ENCODE measurements around the gene UBA7. TPM values are rescaled to one million over a fixed set of nuclear protein-coding genes. Genes with fewer than 3 reads are reported as not detected.

UBA7 gene
- total RNA-seq, 1 experiment from 2014 or later, result 1.2 TPM

DNA sequence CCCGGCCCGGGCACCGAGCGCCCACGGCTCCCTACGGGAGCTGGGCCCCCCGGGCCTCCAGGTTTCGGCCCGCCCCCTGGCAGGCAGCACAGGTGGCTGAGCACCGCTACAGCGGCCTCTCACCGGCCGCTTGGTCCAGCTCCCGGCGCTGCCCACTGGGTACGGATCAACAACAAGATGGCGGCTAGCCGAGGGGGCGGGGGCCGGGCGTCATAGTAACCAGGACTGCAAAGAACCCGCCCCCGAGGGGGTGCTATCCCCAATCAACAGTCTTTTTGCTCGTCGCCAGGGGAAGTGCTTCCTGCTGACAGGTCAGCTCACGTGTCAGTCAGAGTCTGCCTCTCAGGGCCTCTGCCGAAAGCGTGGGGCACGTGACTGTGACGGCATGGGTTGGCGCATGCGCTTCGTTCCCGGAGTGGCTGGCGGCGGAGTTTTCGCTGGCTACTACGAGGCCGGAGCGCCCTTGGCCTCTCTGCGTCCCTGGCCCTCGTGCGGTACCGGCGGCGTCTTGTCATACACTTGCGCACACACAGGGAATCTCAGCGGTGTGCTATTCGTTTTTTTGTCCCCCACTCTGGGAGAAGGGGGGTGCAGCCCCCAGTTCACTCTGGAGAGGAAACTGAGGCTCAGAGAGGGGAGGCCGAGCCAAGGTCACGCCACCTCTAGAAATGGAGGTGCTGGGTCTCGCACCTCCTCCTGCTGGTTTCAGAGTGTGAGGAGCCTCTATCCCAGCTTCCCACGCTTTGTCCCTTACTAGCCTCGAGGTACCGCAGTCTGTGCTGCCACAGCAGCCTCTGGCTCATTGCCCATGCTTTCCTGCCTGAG lies 27.2 kb downstream of the UBA7 start, which contains the start of gene IP6K1 (continued):
- TF ChIP-seq ZNF317 (CRISPR knock-in tag; IDR thresholded peaks at IDR 0.05; ENCODE audit: borderline replicate concordance, low read depth), result no peak
- TF ChIP-seq, protein P1, sequence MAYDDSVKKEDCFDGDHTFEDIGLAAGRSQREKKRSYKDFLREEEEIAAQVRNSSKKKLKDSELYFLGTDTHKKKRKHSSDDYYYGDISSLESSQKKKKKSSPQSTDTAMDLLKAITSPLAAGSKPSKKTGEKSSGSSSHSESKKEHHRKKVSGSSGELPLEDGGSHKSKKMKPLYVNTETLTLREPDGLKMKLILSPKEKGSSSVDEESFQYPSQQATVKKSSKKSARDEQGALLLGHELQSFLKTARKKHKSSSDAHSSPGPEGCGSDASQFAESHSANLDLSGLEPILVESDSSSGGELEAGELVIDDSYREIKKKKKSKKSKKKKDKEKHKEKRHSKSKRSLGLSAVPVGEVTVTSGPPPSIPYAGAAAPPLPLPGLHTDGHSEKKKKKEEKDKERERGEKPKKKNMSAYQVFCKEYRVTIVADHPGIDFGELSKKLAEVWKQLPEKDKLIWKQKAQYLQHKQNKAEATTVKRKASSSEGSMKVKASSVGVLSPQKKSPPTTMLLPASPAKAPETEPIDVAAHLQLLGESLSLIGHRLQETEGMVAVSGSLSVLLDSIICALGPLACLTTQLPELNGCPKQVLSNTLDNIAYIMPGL (CRISPR knock-in tag; IDR thresholded peaks at IDR 0.05), result 0 out of 2 replicates have a peak, but pooled peaks have one; percentile 51
- no peak for TF ChIP-seq ELF4 (CRISPR knock-in tag; IDR thresholded peaks at IDR 0.05; ENCODE audit: low read depth)
- TF ChIP-seq, protein P2, sequence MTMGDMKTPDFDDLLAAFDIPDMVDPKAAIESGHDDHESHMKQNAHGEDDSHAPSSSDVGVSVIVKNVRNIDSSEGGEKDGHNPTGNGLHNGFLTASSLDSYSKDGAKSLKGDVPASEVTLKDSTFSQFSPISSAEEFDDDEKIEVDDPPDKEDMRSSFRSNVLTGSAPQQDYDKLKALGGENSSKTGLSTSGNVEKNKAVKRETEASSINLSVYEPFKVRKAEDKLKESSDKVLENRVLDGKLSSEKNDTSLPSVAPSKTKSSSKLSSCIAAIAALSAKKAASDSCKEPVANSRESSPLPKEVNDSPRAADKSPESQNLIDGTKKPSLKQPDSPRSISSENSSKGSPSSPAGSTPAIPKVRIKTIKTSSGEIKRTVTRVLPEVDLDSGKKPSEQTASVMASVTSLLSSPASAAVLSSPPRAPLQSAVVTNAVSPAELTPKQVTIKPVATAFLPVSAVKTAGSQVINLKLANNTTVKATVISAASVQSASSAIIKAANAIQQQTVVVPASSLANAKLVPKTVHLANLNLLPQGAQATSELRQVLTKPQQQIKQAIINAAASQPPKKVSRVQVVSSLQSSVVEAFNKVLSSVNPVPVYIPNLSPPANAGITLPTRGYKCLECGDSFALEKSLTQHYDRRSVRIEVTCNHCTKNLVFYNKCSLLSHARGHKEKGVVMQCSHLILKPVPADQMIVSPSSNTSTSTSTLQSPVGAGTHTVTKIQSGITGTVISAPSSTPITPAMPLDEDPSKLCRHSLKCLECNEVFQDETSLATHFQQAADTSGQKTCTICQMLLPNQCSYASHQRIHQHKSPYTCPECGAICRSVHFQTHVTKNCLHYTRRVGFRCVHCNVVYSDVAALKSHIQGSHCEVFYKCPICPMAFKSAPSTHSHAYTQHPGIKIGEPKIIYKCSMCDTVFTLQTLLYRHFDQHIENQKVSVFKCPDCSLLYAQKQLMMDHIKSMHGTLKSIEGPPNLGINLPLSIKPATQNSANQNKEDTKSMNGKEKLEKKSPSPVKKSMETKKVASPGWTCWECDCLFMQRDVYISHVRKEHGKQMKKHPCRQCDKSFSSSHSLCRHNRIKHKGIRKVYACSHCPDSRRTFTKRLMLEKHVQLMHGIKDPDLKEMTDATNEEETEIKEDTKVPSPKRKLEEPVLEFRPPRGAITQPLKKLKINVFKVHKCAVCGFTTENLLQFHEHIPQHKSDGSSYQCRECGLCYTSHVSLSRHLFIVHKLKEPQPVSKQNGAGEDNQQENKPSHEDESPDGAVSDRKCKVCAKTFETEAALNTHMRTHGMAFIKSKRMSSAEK (CRISPR knock-in tag; IDR thresholded peaks at IDR 0.05; ENCODE audit: borderline replicate concordance), result no peak; the same call in 1 of the 2 replicates
- TF ChIP-seq, protein P3, sequence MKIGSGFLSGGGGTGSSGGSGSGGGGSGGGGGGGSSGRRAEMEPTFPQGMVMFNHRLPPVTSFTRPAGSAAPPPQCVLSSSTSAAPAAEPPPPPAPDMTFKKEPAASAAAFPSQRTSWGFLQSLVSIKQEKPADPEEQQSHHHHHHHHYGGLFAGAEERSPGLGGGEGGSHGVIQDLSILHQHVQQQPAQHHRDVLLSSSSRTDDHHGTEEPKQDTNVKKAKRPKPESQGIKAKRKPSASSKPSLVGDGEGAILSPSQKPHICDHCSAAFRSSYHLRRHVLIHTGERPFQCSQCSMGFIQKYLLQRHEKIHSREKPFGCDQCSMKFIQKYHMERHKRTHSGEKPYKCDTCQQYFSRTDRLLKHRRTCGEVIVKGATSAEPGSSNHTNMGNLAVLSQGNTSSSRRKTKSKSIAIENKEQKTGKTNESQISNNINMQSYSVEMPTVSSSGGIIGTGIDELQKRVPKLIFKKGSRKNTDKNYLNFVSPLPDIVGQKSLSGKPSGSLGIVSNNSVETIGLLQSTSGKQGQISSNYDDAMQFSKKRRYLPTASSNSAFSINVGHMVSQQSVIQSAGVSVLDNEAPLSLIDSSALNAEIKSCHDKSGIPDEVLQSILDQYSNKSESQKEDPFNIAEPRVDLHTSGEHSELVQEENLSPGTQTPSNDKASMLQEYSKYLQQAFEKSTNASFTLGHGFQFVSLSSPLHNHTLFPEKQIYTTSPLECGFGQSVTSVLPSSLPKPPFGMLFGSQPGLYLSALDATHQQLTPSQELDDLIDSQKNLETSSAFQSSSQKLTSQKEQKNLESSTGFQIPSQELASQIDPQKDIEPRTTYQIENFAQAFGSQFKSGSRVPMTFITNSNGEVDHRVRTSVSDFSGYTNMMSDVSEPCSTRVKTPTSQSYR (CRISPR knock-in tag; IDR thresholded peaks at IDR 0.05), result no peak
- TF ChIP-seq, protein P4, sequence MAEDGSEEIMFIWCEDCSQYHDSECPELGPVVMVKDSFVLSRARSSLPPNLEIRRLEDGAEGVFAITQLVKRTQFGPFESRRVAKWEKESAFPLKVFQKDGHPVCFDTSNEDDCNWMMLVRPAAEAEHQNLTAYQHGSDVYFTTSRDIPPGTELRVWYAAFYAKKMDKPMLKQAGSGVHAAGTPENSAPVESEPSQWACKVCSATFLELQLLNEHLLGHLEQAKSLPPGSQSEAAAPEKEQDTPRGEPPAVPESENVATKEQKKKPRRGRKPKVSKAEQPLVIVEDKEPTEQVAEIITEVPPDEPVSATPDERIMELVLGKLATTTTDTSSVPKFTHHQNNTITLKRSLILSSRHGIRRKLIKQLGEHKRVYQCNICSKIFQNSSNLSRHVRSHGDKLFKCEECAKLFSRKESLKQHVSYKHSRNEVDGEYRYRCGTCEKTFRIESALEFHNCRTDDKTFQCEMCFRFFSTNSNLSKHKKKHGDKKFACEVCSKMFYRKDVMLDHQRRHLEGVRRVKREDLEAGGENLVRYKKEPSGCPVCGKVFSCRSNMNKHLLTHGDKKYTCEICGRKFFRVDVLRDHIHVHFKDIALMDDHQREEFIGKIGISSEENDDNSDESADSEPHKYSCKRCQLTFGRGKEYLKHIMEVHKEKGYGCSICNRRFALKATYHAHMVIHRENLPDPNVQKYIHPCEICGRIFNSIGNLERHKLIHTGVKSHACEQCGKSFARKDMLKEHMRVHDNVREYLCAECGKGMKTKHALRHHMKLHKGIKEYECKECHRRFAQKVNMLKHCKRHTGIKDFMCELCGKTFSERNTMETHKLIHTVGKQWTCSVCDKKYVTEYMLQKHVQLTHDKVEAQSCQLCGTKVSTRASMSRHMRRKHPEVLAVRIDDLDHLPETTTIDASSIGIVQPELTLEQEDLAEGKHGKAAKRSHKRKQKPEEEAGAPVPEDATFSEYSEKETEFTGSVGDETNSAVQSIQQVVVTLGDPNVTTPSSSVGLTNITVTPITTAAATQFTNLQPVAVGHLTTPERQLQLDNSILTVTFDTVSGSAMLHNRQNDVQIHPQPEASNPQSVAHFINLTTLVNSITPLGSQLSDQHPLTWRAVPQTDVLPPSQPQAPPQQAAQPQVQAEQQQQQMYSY (CRISPR knock-in tag; IDR thresholded peaks at IDR 0.05), result no peak
- TF ChIP-seq, protein P5, sequence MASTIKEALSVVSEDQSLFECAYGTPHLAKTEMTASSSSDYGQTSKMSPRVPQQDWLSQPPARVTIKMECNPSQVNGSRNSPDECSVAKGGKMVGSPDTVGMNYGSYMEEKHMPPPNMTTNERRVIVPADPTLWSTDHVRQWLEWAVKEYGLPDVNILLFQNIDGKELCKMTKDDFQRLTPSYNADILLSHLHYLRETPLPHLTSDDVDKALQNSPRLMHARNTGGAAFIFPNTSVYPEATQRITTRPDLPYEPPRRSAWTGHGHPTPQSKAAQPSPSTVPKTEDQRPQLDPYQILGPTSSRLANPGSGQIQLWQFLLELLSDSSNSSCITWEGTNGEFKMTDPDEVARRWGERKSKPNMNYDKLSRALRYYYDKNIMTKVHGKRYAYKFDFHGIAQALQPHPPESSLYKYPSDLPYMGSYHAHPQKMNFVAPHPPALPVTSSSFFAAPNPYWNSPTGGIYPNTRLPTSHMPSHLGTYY (CRISPR knock-in tag; IDR thresholded peaks at IDR 0.05), result no peak
- TF ChIP-seq, protein P6, sequence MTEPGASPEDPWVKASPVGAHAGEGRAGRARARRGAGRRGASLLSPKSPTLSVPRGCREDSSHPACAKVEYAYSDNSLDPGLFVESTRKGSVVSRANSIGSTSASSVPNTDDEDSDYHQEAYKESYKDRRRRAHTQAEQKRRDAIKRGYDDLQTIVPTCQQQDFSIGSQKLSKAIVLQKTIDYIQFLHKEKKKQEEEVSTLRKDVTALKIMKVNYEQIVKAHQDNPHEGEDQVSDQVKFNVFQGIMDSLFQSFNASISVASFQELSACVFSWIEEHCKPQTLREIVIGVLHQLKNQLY (CRISPR knock-in tag; IDR thresholded peaks at IDR 0.05), result no peak
- TF ChIP-seq, protein P7, sequence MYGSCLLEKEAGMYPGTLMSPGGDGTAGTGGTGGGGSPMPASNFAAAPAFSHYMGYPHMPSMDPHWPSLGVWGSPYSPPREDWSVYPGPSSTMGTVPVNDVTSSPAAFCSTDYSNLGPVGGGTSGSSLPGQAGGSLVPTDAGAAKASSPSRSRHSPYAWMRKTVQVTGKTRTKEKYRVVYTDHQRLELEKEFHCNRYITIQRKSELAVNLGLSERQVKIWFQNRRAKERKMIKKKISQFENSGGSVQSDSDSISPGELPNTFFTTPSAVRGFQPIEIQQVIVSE (CRISPR knock-in tag; IDR thresholded peaks at IDR 0.05; ENCODE audit: borderline replicate concordance), result no peak
- TF ChIP-seq CREB1 (CRISPR knock-in tag; IDR thresholded peaks at IDR 0.05), result 0 out of 2 replicates have a peak, but pooled peaks have one; percentile 21
- TF ChIP-seq TP53 (CRISPR knock-in tag; IDR thresholded peaks at IDR 0.05), result no peak
- TF ChIP-seq NFE2L1 (CRISPR knock-in tag; IDR thresholded peaks at IDR 0.05), result no peak
- TF ChIP-seq ZNF396 (CRISPR knock-in tag; IDR thresholded peaks at IDR 0.05; ENCODE audit: borderline replicate concordance), result no peak
- no peak for TF ChIP-seq KAT7 (CRISPR knock-in tag; IDR thresholded peaks at IDR 0.05; ENCODE audit: borderline replicate concordance)
- TF ChIP-seq, protein P8, sequence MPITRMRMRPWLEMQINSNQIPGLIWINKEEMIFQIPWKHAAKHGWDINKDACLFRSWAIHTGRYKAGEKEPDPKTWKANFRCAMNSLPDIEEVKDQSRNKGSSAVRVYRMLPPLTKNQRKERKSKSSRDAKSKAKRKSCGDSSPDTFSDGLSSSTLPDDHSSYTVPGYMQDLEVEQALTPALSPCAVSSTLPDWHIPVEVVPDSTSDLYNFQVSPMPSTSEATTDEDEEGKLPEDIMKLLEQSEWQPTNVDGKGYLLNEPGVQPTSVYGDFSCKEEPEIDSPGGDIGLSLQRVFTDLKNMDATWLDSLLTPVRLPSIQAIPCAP (CRISPR knock-in tag; IDR thresholded peaks at IDR 0.05), result no peak
- no peak for TF ChIP-seq ZNF423 (CRISPR knock-in tag; IDR thresholded peaks at IDR 0.05)
- no peak for TF ChIP-seq NR2C2 (CRISPR knock-in tag; IDR thresholded peaks at IDR 0.05)
- TF ChIP-seq JUN (CRISPR knock-in tag; IDR thresholded peaks at IDR 0.05), result no peak
- TF ChIP-seq, protein P9, sequence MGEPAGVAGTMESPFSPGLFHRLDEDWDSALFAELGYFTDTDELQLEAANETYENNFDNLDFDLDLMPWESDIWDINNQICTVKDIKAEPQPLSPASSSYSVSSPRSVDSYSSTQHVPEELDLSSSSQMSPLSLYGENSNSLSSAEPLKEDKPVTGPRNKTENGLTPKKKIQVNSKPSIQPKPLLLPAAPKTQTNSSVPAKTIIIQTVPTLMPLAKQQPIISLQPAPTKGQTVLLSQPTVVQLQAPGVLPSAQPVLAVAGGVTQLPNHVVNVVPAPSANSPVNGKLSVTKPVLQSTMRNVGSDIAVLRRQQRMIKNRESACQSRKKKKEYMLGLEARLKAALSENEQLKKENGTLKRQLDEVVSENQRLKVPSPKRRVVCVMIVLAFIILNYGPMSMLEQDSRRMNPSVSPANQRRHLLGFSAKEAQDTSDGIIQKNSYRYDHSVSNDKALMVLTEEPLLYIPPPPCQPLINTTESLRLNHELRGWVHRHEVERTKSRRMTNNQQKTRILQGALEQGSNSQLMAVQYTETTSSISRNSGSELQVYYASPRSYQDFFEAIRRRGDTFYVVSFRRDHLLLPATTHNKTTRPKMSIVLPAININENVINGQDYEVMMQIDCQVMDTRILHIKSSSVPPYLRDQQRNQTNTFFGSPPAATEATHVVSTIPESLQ (CRISPR knock-in tag; IDR thresholded peaks at IDR 0.05), result no peak
